SIG-M5 treated with dmso at 0.1 percent for 504 hours (cell line): ENCODE results near the gene FXYD5.
"Not testable (repeated sequence)": the region's sequence is repeated elsewhere in the genome, so short reads cannot be mapped to it uniquely, and the experiment has no call there.

Experiments used
- DNase-seq: peaks from one replicate; lab custom pipeline; 2025; ENCODE audit not compliant: unreplicated experiment; lab: John Stamatoyannopoulos, UW

FXYD5 gene

GRCh38 chr19:35136977-35137702 is 17.4 kb upstream of the FXYD5 start:
- no peak for DNase-seq

GRCh38 chr19:35138305-35138892 is 16.1 kb upstream of the FXYD5 start, which contains the start of gene FXYD1:
Gene FXYD1, plus strand, starts transcription at chr19:35138824. Its CDS starts 1,256 bp downstream, at chr19:35140080.
- DNase-seq: no peak

- DNase-seq: no peak
Measured at GRCh38 chr19:35140207-35140961, 14.2 kb upstream of the FXYD5 start.

GRCh38 chr19:35140962-35141836 is 13.3 kb upstream of the FXYD5 start:
- DNase-seq: peak; percentile 90

- DNase-seq: no peak
Measured at GRCh38 chr19:35141837-35142605, 12.5 kb upstream of the FXYD5 start.

GRCh38 chr19:35142606-35143230 is 11.8 kb upstream of the FXYD5 start:
- peak; percentile 23 for DNase-seq

- DNase-seq: no peak
Measured at GRCh38 chr19:35143231-35143715, 11.3 kb upstream of the FXYD5 start, which contains the start of gene FXYD7. Gene FXYD7, plus strand, starts transcription at chr19:35143255. Its CDS starts 79 bp downstream, at chr19:35143334.

GRCh38 chr19:35143818-35144217 is 10.7 kb upstream of the FXYD5 start:
- DNase-seq: no peak

- no peak for DNase-seq
Measured at GRCh38 chr19:35144259-35144599, 10.3 kb upstream of the FXYD5 start.

GRCh38 chr19:35144600-35145436 is 9.7 kb upstream of the FXYD5 start:
- peak; percentile 41 for DNase-seq

GRCh38 chr19:35146746-35147459 is 7.6 kb upstream of the FXYD5 start:
- DNase-seq: no peak

GRCh38 chr19:35149463-35149862 is 5.1 kb upstream of the FXYD5 start:
- DNase-seq: no peak

GRCh38 chr19:35150445-35150844 is 4.1 kb upstream of the FXYD5 start:
- no peak for DNase-seq

GRCh38 chr19:35151273-35152065 is 3.1 kb upstream of the FXYD5 start:
- no peak for DNase-seq

GRCh38 chr19:35153129-35153522 is 1.4 kb upstream of the FXYD5 start:
- DNase-seq: not testable (repeated sequence)

- DNase-seq: peak; percentile 34
Measured at GRCh38 chr19:35153701-35154524, 622 bp upstream of the FXYD5 start.
